Astrocyte of the spinal cord (primary cell): ENCODE data around the gene KIAA1549.
"Not testable (repeated sequence)": the region's sequence is repeated elsewhere in the genome, so short reads cannot be mapped to it uniquely, and the experiment has no call there.

ENCODE experiments used
- DNase-seq: peaks from one replicate; pipeline ENCODE4 v3.0.0; 2011; ENCODE audit warnings: low read depth, low spot score
- H3K4me3 ChIP-seq: 2 replicates; pipeline ENCODE4 v1.5.1; 2011; ENCODE audit warnings: low read depth, mild to moderate bottlenecking, low read length, moderate library complexity
- CTCF ChIP-seq: IDR thresholded peaks from 2 replicates; pipeline ENCODE4 v1.5.1; 2012; ENCODE audit warnings: low read depth, mild to moderate bottlenecking, low read length, inconsistent platforms
- in situ Hi-C: cut with HindIII; loops from 2 replicates; pipeline ENCODE4 v1.10.0; 2017; ENCODE audit warnings: low sequenced_read_pairs

KIAA1549 gene

GRCh38 chr7:138798836-138799235 is 182.4 kb downstream of the KIAA1549 start:
- DNase-seq = no peak
- in situ Hi-C loops = no loop called here
- H3K4me3 ChIP-seq = no peak overlapping the region
- TF ChIP-seq CTCF = no peak

GRCh38 chr7:138797715-138798320 is 183.4 kb downstream of the KIAA1549 start, which contains the start of the genes ATP6V0A4 and TMEM213:
ATP6V0A4 (minus strand) TSS chr7:138798196; CDS start chr7:138771247, 26,949 bp downstream.
TMEM213 (plus strand) TSS chr7:138797994; CDS start chr7:138798105, 111 bp downstream.
- TF ChIP-seq CTCF = no peak
- H3K4me3 ChIP-seq = no peak within 1 kb of the TSS
- no peak for DNase-seq
- in situ Hi-C loops = no loop called here

GRCh38 chr7:138797046-138797445 is 184.1 kb downstream of the KIAA1549 start:
- in situ Hi-C loops, DNase-seq: not testable (repeated sequence)

GRCh38 chr7:138796038-138796615 is 185.1 kb downstream of the KIAA1549 start:
- in situ Hi-C loops = no loop called here
- DNase-seq = no peak
- H3K4me3 ChIP-seq = no peak overlapping the region
- no peak for TF ChIP-seq CTCF

More at GRCh38 chr7:138797046-138797445, 184.1 kb downstream of the KIAA1549 start:
- not testable (repeated sequence) for H3K4me3 ChIP-seq

GRCh38 chr7:138785587-138786437 is 195.4 kb downstream of the KIAA1549 start:
- no peak overlapping the region for H3K4me3 ChIP-seq
- in situ Hi-C loops = no loop called here
- no peak for DNase-seq
- TF ChIP-seq CTCF = no peak

GRCh38 chr7:138784692-138785091 is 196.5 kb downstream of the KIAA1549 start:
- no peak overlapping the region for H3K4me3 ChIP-seq
- no peak for TF ChIP-seq CTCF
- in situ Hi-C loops = no loop called here
- no peak for DNase-seq
